SK-N-SH (cell line): ENCODE results near the gene FAM89B. TPM values are rescaled to one million over a fixed set of nuclear protein-coding genes. Genes with fewer than 3 reads are reported as not detected.
A peak's percentile ranks its signal among the peaks of the same experiment; 100 is the strongest.

ENCODE experiments used
- CTCF ChIA-PET: fragments of 300-600, 350-600 bp; formaldehyde crosslinking; extraction: SDS; loops from one replicate; lab custom pipeline; 2021; lab: Yijun Ruan, JAX
- POLR2A ChIA-PET: fragments of 350-600 bp; sonication (Branson Sonifier 250); formaldehyde crosslinking; extraction: SDS; loops from one replicate; lab custom pipeline; 2020; ENCODE audit warnings: antibody characterized with exemption, inconsistent platforms; lab: Yijun Ruan, JAX
- DNase-seq: peaks from one replicate; pipeline ENCODE4 v3.0.0; 2012
- H2AFZ ChIP-seq: fragments of 200-600 bp; sonication (generic); 2 replicates; pipeline ENCODE4 v1.8.1; 2016; ENCODE audit warnings: antibody characterized with exemption, mild to moderate bottlenecking, low read depth
- H3F3A ChIP-seq: fragments of 200-600 bp; sonication (generic); replicated peaks from 2 replicates; pipeline ENCODE3; 2016; ENCODE audit warnings: antibody characterized with exemption, mild to moderate bottlenecking; ENCODE audit not compliant: insufficient read depth
- H3K27ac ChIP-seq, 2 experiments: fragments of 200-500 bp in 1 of 2; fragments of 200-600 bp in 1 of 2; sonication (Bioruptor generic) in 1 of 2; sonication (generic), shearing (Covaris generic) in 1 of 2; 2 replicates each; pipeline versions ENCODE4 v1.5.1 to v1.6.1; 2014 to 2016; ENCODE audit warnings: low read depth in 2 of 2, inconsistent platforms in 1 of 2, low read length in 1 of 2, mild to moderate bottlenecking in 1 of 2, mixed read lengths in 1 of 2
- H3K27me3 ChIP-seq: fragments of 200-600 bp; sonication (generic), shearing (Covaris generic); 2 replicates; pipeline ENCODE4 v1.6.1; 2016; ENCODE audit warnings: mixed run types; ENCODE audit not compliant: insufficient read depth
- H3K36me3 ChIP-seq, 2 experiments: fragments of 200-500 bp in 1 of 2; fragments of 200-600 bp in 1 of 2; sonication (Bioruptor generic) in 1 of 2; sonication (generic) in 1 of 2; replicated peaks in 1 of 2; 2 replicates each; pipeline versions ENCODE3 to v1.5.1; 2014 to 2016; ENCODE audit warnings: low read length in 1 of 2, mild to moderate bottlenecking in 1 of 2; ENCODE audit not compliant: insufficient read depth in 2 of 2, control insufficient read depth in 1 of 2
- H3K4me1 ChIP-seq, 2 experiments: fragments of 200-500 bp in 1 of 2; fragments of 200-600 bp in 1 of 2; sonication (Bioruptor generic) in 1 of 2; sonication (generic), shearing (Covaris generic) in 1 of 2; 2 replicates each; pipeline versions ENCODE4 v1.5.1 to v1.6.1; 2014 to 2016; ENCODE audit warnings: low read depth in 1 of 2, low read length in 1 of 2, mixed run types in 1 of 2; ENCODE audit not compliant: insufficient read depth in 2 of 2, control insufficient read depth in 1 of 2
- H3K4me2 ChIP-seq: fragments of 200-600 bp; sonication (generic), shearing (Covaris generic); 2 replicates; pipeline ENCODE4 v1.6.1; 2017; ENCODE audit warnings: mixed run types
- H3K4me3 ChIP-seq, 2 experiments: fragments of 200-500 bp in 1 of 2; fragments of 200-600 bp in 1 of 2; sonication (Bioruptor generic) in 1 of 2; sonication (generic), shearing (Covaris generic) in 1 of 2; 2 replicates each; pipeline versions ENCODE4 v1.5.1 to v1.8.1; 2014 to 2016; ENCODE audit warnings: low read depth in 2 of 2, inconsistent platforms in 1 of 2, low read length in 1 of 2, mild to moderate bottlenecking in 1 of 2, mixed read lengths in 1 of 2, moderate library complexity in 1 of 2
- H3K79me2 ChIP-seq: fragments of 200-600 bp; sonication (generic); 2 replicates; pipeline ENCODE4 v1.8.1; 2017; ENCODE audit warnings: mild to moderate bottlenecking; ENCODE audit not compliant: insufficient read depth
- H3K9ac ChIP-seq: fragments of 200-600 bp; sonication (generic); 2 replicates; pipeline ENCODE4 v1.6.1; 2017; ENCODE audit warnings: mixed run types
- H3K9me2 ChIP-seq: fragments of 200-600 bp; sonication (generic); 2 replicates; pipeline ENCODE4 v1.6.1; 2017; ENCODE audit warnings: mixed run types
- H3K9me3 ChIP-seq: fragments of 200-600 bp; sonication (generic); 2 replicates; pipeline ENCODE4 v1.6.1; 2017; ENCODE audit warnings: mixed run types, mild to moderate bottlenecking, moderate library complexity
- H4K20me1 ChIP-seq: fragments of 200-600 bp; sonication (generic); 2 replicates; pipeline ENCODE4 v1.6.1; 2017; ENCODE audit warnings: mild to moderate bottlenecking, mixed run types; ENCODE audit not compliant: insufficient read depth
- CHD2 ChIP-seq: fragments of 150-350 bp; IDR thresholded peaks from 2 replicates; pipeline ENCODE4 v1.6.1; 2018; ENCODE audit warnings: low read length; ENCODE audit not compliant: partially characterized antibody
- CTCF ChIP-seq: fragments of 200-600 bp; sonication (generic); IDR thresholded peaks from 2 replicates; pipeline ENCODE4 v1.6.1; 2017; ENCODE audit warnings: antibody characterized with exemption, mild to moderate bottlenecking, moderate library complexity
- EZH2phosphoT487 ChIP-seq: fragments of 200-600 bp; sonication (generic); IDR thresholded peaks from 2 replicates; pipeline ENCODE4 v1.6.1; 2017; ENCODE audit warnings: low read depth, mixed run types, mild to moderate bottlenecking, antibody characterized with exemption, moderate library complexity, borderline replicate concordance
- FOXJ3 ChIP-seq: sonication (generic); formaldehyde crosslinking; IDR thresholded peaks from 2 replicates; pipeline ENCODE4 v1.5.1; 2020; ENCODE audit warnings: mild to moderate bottlenecking, missing genetic modification reagents
- FOXM1 ChIP-seq: IDR thresholded peaks from 2 replicates; pipeline ENCODE4 v1.4.0; 2012; ENCODE audit warnings: low read depth, mild to moderate bottlenecking
- GATA2 ChIP-seq: sonication (generic); formaldehyde crosslinking; IDR thresholded peaks from 2 replicates; pipeline ENCODE4 v1.5.0; 2020; ENCODE audit warnings: mild to moderate bottlenecking, missing genetic modification reagents
- IRF3 ChIP-seq: fragments of 150-350 bp; IDR thresholded peaks from 2 replicates; pipeline ENCODE4 v1.6.1; 2016; ENCODE audit warnings: mild to moderate bottlenecking, low read depth, low read length
- JUND ChIP-seq: IDR thresholded peaks from 2 replicates; pipeline ENCODE4 v1.4.0; 2012
- MXI1 ChIP-seq: IDR thresholded peaks from 2 replicates; pipeline ENCODE4 v1.6.1; 2012; ENCODE audit warnings: mild to moderate bottlenecking, low read depth, low read length, improper control_type of control experiment
- NFIC ChIP-seq: IDR thresholded peaks from 2 replicates; pipeline ENCODE4 v1.4.0; 2012; ENCODE audit warnings: borderline replicate concordance
- NRF1 ChIP-seq: IDR thresholded peaks from 2 replicates; pipeline ENCODE4 v1.6.1; 2012; ENCODE audit warnings: low read depth, mild to moderate bottlenecking, low read length
- PBX3 ChIP-seq: IDR thresholded peaks from 2 replicates; pipeline ENCODE4; 2012
- POLR2AphosphoS5 ChIP-seq: IDR thresholded peaks from 2 replicates; pipeline ENCODE4 v1.6.1; 2012; ENCODE audit warnings: low read depth, low read length
- RAD21 ChIP-seq: IDR thresholded peaks from 2 replicates; pipeline ENCODE4 v1.6.1; 2012; ENCODE audit warnings: mild to moderate bottlenecking, low read length
- SIN3A ChIP-seq: IDR thresholded peaks from 2 replicates; pipeline ENCODE4 v1.6.1; 2012; ENCODE audit warnings: low read depth, mild to moderate bottlenecking, low read length, moderate library complexity, borderline replicate concordance
- SMC3 ChIP-seq: IDR thresholded peaks from 2 replicates; pipeline ENCODE4 v1.6.1; 2012; ENCODE audit warnings: low read depth, low read length, improper control_type of control experiment
- TAF1 ChIP-seq: IDR thresholded peaks from 2 replicates; pipeline ENCODE4 v1.6.1; 2012; ENCODE audit warnings: low read depth, mild to moderate bottlenecking, low read length, moderate library complexity, borderline replicate concordance
- TCF12 ChIP-seq: IDR thresholded peaks from 2 replicates; pipeline ENCODE4 v1.4.0; 2012
- TEAD4 ChIP-seq: IDR thresholded peaks from 2 replicates; pipeline ENCODE4 v1.4.0; 2012; ENCODE audit warnings: mild to moderate bottlenecking, borderline replicate concordance; ENCODE audit not compliant: insufficient read depth
- YY1 ChIP-seq: IDR thresholded peaks from 2 replicates; pipeline ENCODE4 v1.4.0; 2012; ENCODE audit warnings: low read depth, mild to moderate bottlenecking
- ZBTB33 ChIP-seq: IDR thresholded peaks from 2 replicates; pipeline ENCODE4 v1.4.0; 2012; ENCODE audit warnings: low read depth, borderline replicate concordance
- WGBS: methylation state at CpG from one replicate; pipeline ENCODE4 v1.1.6; 2017; ENCODE audit warnings: low lambda C conversion rate; 5-methylcytosine and 5-hydroxymethylcytosine counted together
- polyA plus RNA-seq, 3 experiments: library from polyadenylated mRNA; depleted of rRNA; stranded (reverse); fragments of >200 nt; gene quantifications; 2 replicates each; pipeline ENCODE4 v1.2.3, GENCODE V29; 2012

Gene FAM89B
- polyA plus RNA-seq, 1 of the 3 experiments (the other 2 are of a cell fraction) = 65.3 TPM

GRCh38 chr11:65588199-65589054 lies 16.1 kb downstream of the FAM89B start:
- Histone ChIP-seq H3K4me1 (peaks cover 0 to 13% of the 10 kb centered on the region in 2 experiments; a peak in 1 of 4 replicates), H3K79me2 (no peaks in the 10 kb centered on the region), H3K4me3 (no peak overlapping the region), H3K9me2 (no peaks in the 10 kb centered on the region), H3K9ac (no peak overlapping the region), H3K27me3 (no peaks in the 10 kb centered on the region), H3K4me2 (no peak overlapping the region), H3K9me3 (no peaks in the 10 kb centered on the region), H3K36me3 (peaks cover 0 to 22% of the 10 kb centered on the region in 2 experiments), H3F3A (peaks cover 15% of the 10 kb centered on the region), H4K20me1 (0 out of 2 replicates have a peak, but pooled peaks cover 3% of the 10 kb centered on the region), H3K27ac (no peak overlapping the region), H2AFZ (no peak overlapping the region)
- TF ChIP-seq NRF1 (no peak), JUND (no peak), TAF1 (no peak), EZH2phosphoT487 (no peak), ZBTB33 (no peak), TCF12 (no peak), MXI1 (no peak), PBX3 (no peak), NFIC (no peak), SMC3 (peak; percentile 44; the same call in 1 of the 2 replicates), FOXJ3 (no peak), POLR2AphosphoS5 (no peak), IRF3 (no peak), FOXM1 (no peak), TEAD4 (no peak), YY1 (no peak), GATA2 (CRISPR knock-in tag) (no peak), CTCF (peak; percentile 58), RAD21 (peak; percentile 60), SIN3A (no peak), CHD2 (no peak)
- CTCF ChIA-PET = interaction anchor here (0.6 to 12.8 kb wide), 13 partner anchors 11 to 123 kb away, joined by 3 to 216 read pairs (median 4); partner anchors contain the start of genes EHBP1L1, FAM89B, KAT5 and MAP3K11
- peak; percentile 88 for DNase-seq
- WGBS = 81% methylated on average over 9 of the region's 13 CpGs
- POLR2A ChIA-PET = interaction anchor here (0.8 kb wide), 1 partner anchor 19 kb away, joined by 4 read pairs; no protein-coding TSS in a partner anchor
